SU-DHL-6 (cell line): ENCODE measurements around the gene ARHGAP10.

Experiments
- EZH2phosphoT487 ChIP-seq: fragments of 200-600 bp; sonication (generic), shearing (Covaris generic); conservative IDR thresholded peaks from 2 replicates; pipeline ENCODE4 v1.6.1; 2018; ENCODE audit warnings: mild to moderate bottlenecking, antibody characterized with exemption, low read length, moderate library complexity, mixed read lengths
- TF ChIP-seq, protein P1 (sequence below): fragments of 200-600 bp; sonication (generic); IDR thresholded peaks from one replicate; pipeline ENCODE4 v1.5.1; 2017; ENCODE audit warnings: antibody characterized with exemption, mild to moderate bottlenecking, low read length, moderate library complexity; ENCODE audit not compliant: insufficient read depth, poor library complexity, severe bottlenecking

DNA sequence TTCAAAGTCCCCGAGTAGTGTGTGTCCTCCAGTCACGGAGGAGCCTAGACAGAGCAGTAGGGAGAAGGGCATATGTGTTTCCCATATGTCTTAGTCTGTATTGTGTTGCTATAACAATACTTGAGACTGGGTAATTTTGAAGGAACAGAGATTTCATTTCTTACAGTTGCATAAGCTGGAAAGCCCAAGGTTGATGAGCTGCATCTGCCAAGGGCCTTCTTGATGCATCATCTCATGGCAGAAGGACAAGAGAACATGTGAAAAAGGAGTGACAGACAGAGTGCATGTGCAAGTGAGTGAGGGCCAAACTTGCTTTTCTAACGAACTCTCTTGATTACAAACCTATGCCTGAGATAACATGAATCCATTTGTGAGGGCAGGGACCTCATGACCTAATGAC, 243.4 kb downstream of the ARHGAP10 start:
- TF ChIP-seq, protein P1, sequence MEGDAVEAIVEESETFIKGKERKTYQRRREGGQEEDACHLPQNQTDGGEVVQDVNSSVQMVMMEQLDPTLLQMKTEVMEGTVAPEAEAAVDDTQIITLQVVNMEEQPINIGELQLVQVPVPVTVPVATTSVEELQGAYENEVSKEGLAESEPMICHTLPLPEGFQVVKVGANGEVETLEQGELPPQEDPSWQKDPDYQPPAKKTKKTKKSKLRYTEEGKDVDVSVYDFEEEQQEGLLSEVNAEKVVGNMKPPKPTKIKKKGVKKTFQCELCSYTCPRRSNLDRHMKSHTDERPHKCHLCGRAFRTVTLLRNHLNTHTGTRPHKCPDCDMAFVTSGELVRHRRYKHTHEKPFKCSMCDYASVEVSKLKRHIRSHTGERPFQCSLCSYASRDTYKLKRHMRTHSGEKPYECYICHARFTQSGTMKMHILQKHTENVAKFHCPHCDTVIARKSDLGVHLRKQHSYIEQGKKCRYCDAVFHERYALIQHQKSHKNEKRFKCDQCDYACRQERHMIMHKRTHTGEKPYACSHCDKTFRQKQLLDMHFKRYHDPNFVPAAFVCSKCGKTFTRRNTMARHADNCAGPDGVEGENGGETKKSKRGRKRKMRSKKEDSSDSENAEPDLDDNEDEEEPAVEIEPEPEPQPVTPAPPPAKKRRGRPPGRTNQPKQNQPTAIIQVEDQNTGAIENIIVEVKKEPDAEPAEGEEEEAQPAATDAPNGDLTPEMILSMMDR = no peak
- no peak for TF ChIP-seq EZH2phosphoT487
